Fibroblast of lung (primary cell): ENCODE measurements around the gene HSPA4. TPM values are rescaled to one million over a fixed set of nuclear protein-coding genes. Genes with fewer than 3 reads are reported as not detected.
A peak's percentile ranks its signal among the peaks of the same experiment; 100 is the strongest.

ENCODE experiments used
- DNase-seq, 2 donors: peaks; one replicate each; pipeline versions ENCODE4 v3.0.0 to v3.0.0-alpha.2; 2010; ENCODE audit warnings: low read depth in 2 of 2
- H2AFZ ChIP-seq: 2 replicates; pipeline ENCODE4 v1.5.1; 2012; ENCODE audit warnings: low read length, control low read depth, inconsistent platforms
- H3K27ac ChIP-seq: 2 replicates; pipeline ENCODE4 v1.5.1; 2011; ENCODE audit warnings: low read length, control low read depth; ENCODE audit not compliant: insufficient read depth
- H3K27me3 ChIP-seq: 2 replicates; pipeline ENCODE4 v1.5.1; 2011; ENCODE audit warnings: mild to moderate bottlenecking, low read length; ENCODE audit not compliant: control insufficient read depth, insufficient read depth
- H3K36me3 ChIP-seq: 2 replicates; pipeline ENCODE4 v1.5.1; 2011; ENCODE audit warnings: low read length; ENCODE audit not compliant: control insufficient read depth, insufficient read depth
- H3K4me1 ChIP-seq: 2 replicates; pipeline ENCODE4 v1.5.1; 2011; ENCODE audit warnings: low read length; ENCODE audit not compliant: control insufficient read depth, insufficient read depth; ENCODE audit errors: extremely low read depth
- H3K4me2 ChIP-seq: 2 replicates; pipeline ENCODE4 v1.5.1; 2011; ENCODE audit warnings: low read length, control low read depth; ENCODE audit not compliant: insufficient read depth; ENCODE audit errors: extremely low read depth
- H3K4me3 ChIP-seq, 4 experiments: fragments of 200-600 bp in 1 of 4; sonication (generic) in 1 of 4; replicated peaks in 1 of 4; 2 replicates each; pipeline ENCODE4 v1.5.1; 2011 to 2016; ENCODE audit warnings: low read length in 4 of 4, low read depth in 3 of 4, mild to moderate bottlenecking in 3 of 4, control low read depth in 2 of 4, inconsistent platforms in 1 of 4, mixed read lengths in 1 of 4; ENCODE audit not compliant: insufficient read depth in 1 of 4; ENCODE audit errors: control extremely low read depth in 1 of 4
- H3K79me2 ChIP-seq: 2 replicates; pipeline ENCODE4 v1.5.1; 2012; ENCODE audit warnings: mild to moderate bottlenecking, low read length, inconsistent platforms; ENCODE audit not compliant: control insufficient read depth, insufficient read depth
- H3K9ac ChIP-seq: 2 replicates; pipeline ENCODE4 v1.5.1; 2011; ENCODE audit warnings: mild to moderate bottlenecking, low read length, control low read depth; ENCODE audit not compliant: insufficient read depth
- H3K9me3 ChIP-seq: 2 replicates; pipeline ENCODE4 v1.5.1; 2012; ENCODE audit warnings: low read depth, low read length; ENCODE audit not compliant: control insufficient read depth, insufficient read depth
- H4K20me1 ChIP-seq: 2 replicates; pipeline ENCODE4 v1.5.1; 2011; ENCODE audit warnings: low read length; ENCODE audit not compliant: control insufficient read depth, insufficient read depth; ENCODE audit errors: extremely low read depth
- EZH2 ChIP-seq: IDR thresholded peaks from 2 replicates; pipeline ENCODE4 v1.5.1; 2012; ENCODE audit warnings: low read length, control low read depth, mild to moderate bottlenecking; ENCODE audit errors: missing control alignments
- polyA plus RNA-seq, 2 donors: library from polyadenylated mRNA; depleted of rRNA in 1 of 2; stranded (reverse) in 1 of 2; unstranded in 1 of 2; fragments of >200 nt; gene quantifications; 2 replicates each; pipeline ENCODE4 v1.2.1, GENCODE V29; 2011 to 2012; ENCODE audit warnings: missing spikeins in 1 of 2
- total RNA-seq: library from RNA; depleted of rRNA; stranded (reverse); fragments of >200 nt; gene quantifications from 2 replicates; pipeline ENCODE4 v1.2.1, GENCODE V29; 2014
- TF ChIP-seq, protein P1 (sequence below), 2 donors: IDR thresholded peaks in 1 of 2; conservative IDR thresholded peaks in 1 of 2; 1 replicate in 1 of 2; 2 replicates in 1 of 2; pipeline ENCODE4 v1.5.1; 2011 to 2012; ENCODE audit warnings: low read length in 2 of 2, control low read depth in 1 of 2, inconsistent platforms in 1 of 2, low read depth in 1 of 2, mild to moderate bottlenecking in 1 of 2

Gene HSPA4
- total and polyA plus RNA-seq, 2 donors (not counting 1 experiment from before 2014, with no cell fraction given), result 89.1 to 108 TPM

DNA sequence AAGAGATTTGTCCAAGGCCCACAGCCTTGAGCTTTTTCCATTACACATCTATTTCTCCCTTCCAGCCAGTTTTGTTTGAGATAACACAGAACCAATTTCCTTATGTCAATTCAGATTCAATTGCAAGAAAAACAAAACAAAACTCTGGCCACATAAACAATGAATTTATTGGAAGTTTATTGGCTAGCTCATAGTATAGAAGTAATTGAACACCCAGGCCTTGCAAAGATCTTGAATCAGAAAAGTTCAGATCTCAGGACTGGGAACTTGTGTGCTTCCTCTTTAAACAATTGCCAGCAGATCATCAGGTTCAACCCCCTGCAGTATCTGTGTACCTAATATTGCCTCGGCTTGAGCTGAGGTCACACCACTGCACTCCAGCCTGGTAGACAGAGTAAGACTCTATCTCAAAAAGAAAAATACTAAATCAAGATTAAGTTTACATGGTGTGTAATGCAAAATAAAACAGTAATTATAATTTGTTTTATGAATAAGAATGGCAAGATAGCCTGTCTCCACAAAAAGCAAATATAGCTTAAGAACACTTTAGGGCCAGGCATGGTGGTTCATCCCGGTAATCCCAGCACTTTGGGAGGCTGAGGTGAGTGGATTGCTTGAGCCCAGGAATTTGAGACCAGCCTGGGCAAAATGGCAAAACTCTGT lies 21.3 kb upstream of the HSPA4 start:
- H4K20me1 ChIP-seq, result no peaks in the 10 kb centered on the region
- no peak for DNase-seq
- no peak overlapping the region for H2AFZ ChIP-seq
- no peaks in the 10 kb centered on the region for H3K27me3 ChIP-seq
- H3K4me2 ChIP-seq, result no peak overlapping the region
- TF ChIP-seq, protein P1, sequence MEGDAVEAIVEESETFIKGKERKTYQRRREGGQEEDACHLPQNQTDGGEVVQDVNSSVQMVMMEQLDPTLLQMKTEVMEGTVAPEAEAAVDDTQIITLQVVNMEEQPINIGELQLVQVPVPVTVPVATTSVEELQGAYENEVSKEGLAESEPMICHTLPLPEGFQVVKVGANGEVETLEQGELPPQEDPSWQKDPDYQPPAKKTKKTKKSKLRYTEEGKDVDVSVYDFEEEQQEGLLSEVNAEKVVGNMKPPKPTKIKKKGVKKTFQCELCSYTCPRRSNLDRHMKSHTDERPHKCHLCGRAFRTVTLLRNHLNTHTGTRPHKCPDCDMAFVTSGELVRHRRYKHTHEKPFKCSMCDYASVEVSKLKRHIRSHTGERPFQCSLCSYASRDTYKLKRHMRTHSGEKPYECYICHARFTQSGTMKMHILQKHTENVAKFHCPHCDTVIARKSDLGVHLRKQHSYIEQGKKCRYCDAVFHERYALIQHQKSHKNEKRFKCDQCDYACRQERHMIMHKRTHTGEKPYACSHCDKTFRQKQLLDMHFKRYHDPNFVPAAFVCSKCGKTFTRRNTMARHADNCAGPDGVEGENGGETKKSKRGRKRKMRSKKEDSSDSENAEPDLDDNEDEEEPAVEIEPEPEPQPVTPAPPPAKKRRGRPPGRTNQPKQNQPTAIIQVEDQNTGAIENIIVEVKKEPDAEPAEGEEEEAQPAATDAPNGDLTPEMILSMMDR (conservative IDR thresholded peaks at IDR 0.05 in 1 of 2, IDR thresholded peaks at IDR 0.05 in 1 of 2; ENCODE audit: low read depth in 1 of 2, low read length in 2 of 2), result no peak
- no peak for TF ChIP-seq EZH2
- H3K27ac ChIP-seq, result no peak overlapping the region
- no peak overlapping the region for H3K9ac ChIP-seq
- no peak overlapping the region for H3K4me3 ChIP-seq
- H3K36me3 ChIP-seq, result no peaks in the 10 kb centered on the region
- no peaks in the 10 kb centered on the region for H3K4me1 ChIP-seq
- no peaks in the 10 kb centered on the region for H3K9me3 ChIP-seq
- H3K79me2 ChIP-seq, result peaks cover 3% of the 10 kb centered on the region

DNA sequence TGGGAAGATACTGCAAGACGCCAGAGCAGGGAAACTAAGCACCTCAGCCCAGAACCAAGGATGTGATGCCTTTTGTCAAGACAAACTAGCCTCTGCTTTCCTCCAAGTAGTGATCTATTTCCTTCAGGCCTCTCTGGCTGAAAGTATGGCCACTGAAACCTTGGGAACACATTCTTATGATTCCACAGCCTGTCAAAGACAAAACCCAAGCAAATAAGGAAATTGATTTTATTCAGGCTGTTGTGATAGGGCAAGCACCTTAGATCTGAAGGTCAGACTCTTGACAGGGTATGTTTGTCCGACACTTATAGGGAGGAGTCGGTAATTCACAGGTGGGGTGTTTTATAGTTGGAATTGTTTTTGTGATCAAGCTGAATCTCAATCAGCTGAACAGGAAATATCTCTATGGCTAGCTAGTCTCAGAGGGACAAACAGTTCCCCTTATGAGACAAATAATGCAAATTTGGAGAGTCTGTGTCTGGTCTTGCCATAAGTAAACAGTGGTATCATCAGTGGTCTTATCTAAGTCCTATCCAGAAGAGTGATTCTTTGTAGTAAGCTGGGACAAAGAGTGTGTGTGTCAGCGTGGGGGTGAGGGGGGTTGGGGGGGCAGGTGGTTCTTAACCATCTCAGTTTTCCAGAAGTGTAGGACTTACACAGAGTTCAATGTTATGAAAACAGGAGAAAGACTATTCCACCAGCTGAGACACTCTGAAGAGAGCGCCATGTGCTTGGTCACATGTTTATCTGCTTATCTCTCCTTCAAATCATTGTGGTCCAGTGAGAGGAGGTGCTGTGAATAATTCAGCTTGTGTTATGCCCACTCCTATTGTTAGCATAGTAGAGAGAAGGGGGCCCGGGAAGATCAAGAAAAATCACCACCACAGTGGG lies 18.7 kb upstream of the HSPA4 start:
- H3K9ac ChIP-seq, result no peak overlapping the region
- H3K27ac ChIP-seq, result no peak overlapping the region
- H3K27me3 ChIP-seq, result no peaks in the 10 kb centered on the region
- H3K4me3 ChIP-seq, result no peak overlapping the region
- H2AFZ ChIP-seq, result no peak overlapping the region
- no peaks in the 10 kb centered on the region for H3K4me1 ChIP-seq
- H3K79me2 ChIP-seq, result no peaks in the 10 kb centered on the region
- no peaks in the 10 kb centered on the region for H3K36me3 ChIP-seq
- TF ChIP-seq, protein P1 (conservative IDR thresholded peaks at IDR 0.05 in 1 of 2, IDR thresholded peaks at IDR 0.05 in 1 of 2; ENCODE audit: low read depth in 1 of 2, low read length in 2 of 2), result no peak
- no peak for TF ChIP-seq EZH2
- H4K20me1 ChIP-seq, result no peaks in the 10 kb centered on the region
- H3K9me3 ChIP-seq, result no peaks in the 10 kb centered on the region
- H3K4me2 ChIP-seq, result no peak overlapping the region
- DNase-seq, result peak in 1 of 2 donors; percentile 47

DNA sequence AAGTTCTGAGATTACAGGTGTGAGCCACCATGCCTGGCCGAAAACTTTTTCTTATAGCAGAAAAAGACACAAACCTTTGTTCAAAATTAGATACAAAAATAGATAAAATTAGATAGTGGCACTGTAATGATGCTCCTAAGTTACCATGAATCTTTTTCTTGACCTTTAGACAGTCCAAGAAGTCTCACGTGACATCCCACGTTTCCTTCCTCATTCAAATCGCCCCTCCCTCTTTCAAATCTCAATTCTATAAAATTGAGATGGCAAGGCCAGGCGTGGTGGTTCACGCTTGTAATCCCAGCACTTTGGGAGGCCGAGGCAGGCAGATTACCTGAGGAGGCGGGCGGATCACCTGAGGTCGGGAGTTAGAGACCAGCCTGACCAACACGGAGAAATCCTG lies 17.7 kb upstream of the HSPA4 start:
- no peak for TF ChIP-seq EZH2
- TF ChIP-seq, protein P1 (conservative IDR thresholded peaks at IDR 0.05 in 1 of 2, IDR thresholded peaks at IDR 0.05 in 1 of 2; ENCODE audit: low read depth in 1 of 2, low read length in 2 of 2), result no peak
- Histone ChIP-seq H3K27ac (no peak overlapping the region), H3K4me3 (no peak overlapping the region), H3K36me3 (no peaks in the 10 kb centered on the region), H3K9ac (no peak overlapping the region), H3K9me3 (no peaks in the 10 kb centered on the region), H3K79me2 (no peaks in the 10 kb centered on the region), H3K4me2 (no peak overlapping the region), H3K27me3 (no peaks in the 10 kb centered on the region), H3K4me1 (no peaks in the 10 kb centered on the region), H4K20me1 (no peaks in the 10 kb centered on the region), H2AFZ (no peak overlapping the region)
- no peak for DNase-seq
